ENCODE measurements around the gene SRGAP3. TPM values are rescaled to one million over a fixed set of nuclear protein-coding genes. Genes with fewer than 3 reads are reported as not detected.
A peak's percentile ranks its signal among the peaks of the same experiment; 100 is the strongest.

Gene SRGAP3
- total RNA-seq, 2 donors from 2014 or later: 2.6 to 12.8 TPM

GRCh38 chr3:9117220-9117619 lies 132.2 kb downstream of the SRGAP3 start:
- DNase-seq (ENCODE audit: low spot score): no peak

GRCh38 chr3:9116336-9116735 lies 133.1 kb downstream of the SRGAP3 start:
- peaks cover 4 to 15% of the 10 kb centered on the region in 2 donors for H3K4me1 ChIP-seq (ENCODE audit: control insufficient read depth in 1 of 2, low read depth in 2 of 2)
- no peak overlapping the region for H3K4me3 ChIP-seq
- no peak for TF ChIP-seq CTCF (IDR thresholded peaks at IDR 0.05)
- H3K27ac ChIP-seq: no peak overlapping the region
- H3K9me3 ChIP-seq: no peaks in the 10 kb centered on the region
- ATAC-seq (ENCODE audit: insufficient number of reproducible peaks, low FRiP score, low read depth) (no peak), DNase-seq (ENCODE audit: low spot score) (no peak)
- H3K27me3 ChIP-seq (replicated peaks; ENCODE audit: insufficient read depth): no peaks in the 10 kb centered on the region
- no peaks in the 10 kb centered on the region for H3K36me3 ChIP-seq

More at GRCh38 chr3:9117220-9117619, 132.2 kb downstream of the SRGAP3 start:
- Histone ChIP-seq H3K36me3 (no peaks in the 10 kb centered on the region), H3K4me3 (no peak overlapping the region), H3K4me1 (ENCODE audit: control insufficient read depth in 1 of 2, low read depth in 2 of 2) (peaks cover 0 to 6% of the 10 kb centered on the region in 2 donors), H3K9me3 (no peaks in the 10 kb centered on the region), H3K27me3 (replicated peaks; ENCODE audit: insufficient read depth) (no peaks in the 10 kb centered on the region), H3K27ac (no peak overlapping the region)
- no peak for ATAC-seq (ENCODE audit: insufficient number of reproducible peaks, low FRiP score, low read depth)
- no peak for TF ChIP-seq CTCF (IDR thresholded peaks at IDR 0.05)

- Histone ChIP-seq H3K36me3 (no peaks in the 10 kb centered on the region), H3K27me3 (replicated peaks; ENCODE audit: insufficient read depth) (no peaks in the 10 kb centered on the region), H3K4me3 (no peak overlapping the region), H3K27ac (no peak overlapping the region), H3K9me3 (no peaks in the 10 kb centered on the region), H3K4me1 (ENCODE audit: control insufficient read depth in 1 of 2, low read depth in 2 of 2) (peaks cover 5 to 24% of the 10 kb centered on the region in 2 donors)
- DNase-seq (ENCODE audit: low spot score) (no peak), ATAC-seq (ENCODE audit: insufficient number of reproducible peaks, low FRiP score, low read depth) (no peak)
- no peak for TF ChIP-seq CTCF (IDR thresholded peaks at IDR 0.05)
These were observed 134.1 kb downstream of the SRGAP3 start for GRCh38 chr3:9115336-9115735.

GRCh38 chr3:9113040-9113439 lies 136.4 kb downstream of the SRGAP3 start:
- Histone ChIP-seq H3K9me3 (no peaks in the 10 kb centered on the region), H3K4me1 (ENCODE audit: control insufficient read depth in 1 of 2, low read depth in 2 of 2) (peaks cover 5 to 24% of the 10 kb centered on the region in 2 donors), H3K4me3 (no peak overlapping the region), H3K27me3 (replicated peaks; ENCODE audit: insufficient read depth) (no peaks in the 10 kb centered on the region), H3K36me3 (no peaks in the 10 kb centered on the region), H3K27ac (no peak overlapping the region)
- ATAC-seq (ENCODE audit: insufficient number of reproducible peaks, low FRiP score, low read depth): no peak
- no peak for TF ChIP-seq CTCF (IDR thresholded peaks at IDR 0.05)
- DNase-seq (ENCODE audit: low spot score): no peak

- peak; percentile 12 for DNase-seq (ENCODE audit: low spot score)
- peak; percentile 62 for ATAC-seq (ENCODE audit: insufficient number of reproducible peaks, low FRiP score, low read depth)
- H3K36me3 ChIP-seq: no peaks in the 10 kb centered on the region
- H3K27me3 ChIP-seq (replicated peaks; ENCODE audit: insufficient read depth): no peaks in the 10 kb centered on the region
- H3K4me1 ChIP-seq (ENCODE audit: control insufficient read depth in 1 of 2, low read depth in 2 of 2): peaks cover 5 to 24% of the 10 kb centered on the region in 2 donors
- no peaks in the 10 kb centered on the region for H3K9me3 ChIP-seq
- H3K27ac ChIP-seq: peak overlapping the region; percentile 43 to 44
- peak; percentile 36 for TF ChIP-seq CTCF (IDR thresholded peaks at IDR 0.05)
- peak overlapping the region; percentile 6 for H3K4me3 ChIP-seq
These were observed 137.6 kb downstream of the SRGAP3 start for GRCh38 chr3:9111866-9112265.

All from thoracic aorta (tissue), 2 donors.